ENCODE data around the gene MATN4.

- no peak for TF ChIP-seq CTCF (IDR thresholded peaks at IDR 0.05; ENCODE audit: low read length)
- no peak for TF ChIP-seq EZH2 (optimal IDR thresholded peaks at IDR 0.05; ENCODE audit: low read depth, low read length)
- no peak for TF ChIP-seq EZH2phosphoT487 (IDR thresholded peaks at IDR 0.05; ENCODE audit: low read length)
These were observed 10.8 kb upstream of the MATN4 start for GRCh38 chr20:45318948-45319347.

Measured in MM.1S (cell line).